ENCODE results near the gene EHMT1.
"Not testable (repeated sequence)": the region's sequence is repeated elsewhere in the genome, so short reads cannot be mapped to it uniquely, and the experiment has no call there.

EHMT1 gene

GRCh38 chr9:137809726-137810450, 191.1 kb downstream of the EHMT1 start:
- not testable (repeated sequence) for DNase-seq (ENCODE audit: low spot score)

GRCh38 chr9:137811283-137811870, 192.6 kb downstream of the EHMT1 start:
- DNase-seq (ENCODE audit: low spot score) = no peak

GRCh38 chr9:137812356-137813023, 193.7 kb downstream of the EHMT1 start:
- DNase-seq (ENCODE audit: low spot score) = no peak

- no peak for DNase-seq (ENCODE audit: low spot score)
Measured at GRCh38 chr9:137813167-137813566, 194.4 kb downstream of the EHMT1 start.

GRCh38 chr9:137813651-137814415, 195.0 kb downstream of the EHMT1 start:
- DNase-seq (ENCODE audit: low spot score) = no peak

- no peak for DNase-seq (ENCODE audit: low spot score)
Measured at GRCh38 chr9:137814436-137814835, 195.6 kb downstream of the EHMT1 start.

GRCh38 chr9:137814841-137815240, 196.0 kb downstream of the EHMT1 start:
- no peak for DNase-seq (ENCODE audit: low spot score)

GRCh38 chr9:137815256-137816255, 196.8 kb downstream of the EHMT1 start:
- no peak for DNase-seq (ENCODE audit: low spot score)

GRCh38 chr9:137816531-137817235, 197.9 kb downstream of the EHMT1 start:
- DNase-seq (ENCODE audit: low spot score) = no peak

- no peak for DNase-seq (ENCODE audit: low spot score)
Measured at GRCh38 chr9:137817236-137818200, 198.7 kb downstream of the EHMT1 start.

GRCh38 chr9:137818286-137818685, 199.5 kb downstream of the EHMT1 start:
- no peak for DNase-seq (ENCODE audit: low spot score)

GRCh38 chr9:137820161-137820855, 201.5 kb downstream of the EHMT1 start:
- no peak for DNase-seq (ENCODE audit: low spot score)

- no peak for DNase-seq (ENCODE audit: low spot score)
Measured at GRCh38 chr9:137823986-137824771, 205.4 kb downstream of the EHMT1 start.

GRCh38 chr9:137825324-137825989, 206.7 kb downstream of the EHMT1 start:
- no peak for DNase-seq (ENCODE audit: low spot score)

GRCh38 chr9:137827908-137828526, 209.2 kb downstream of the EHMT1 start:
- DNase-seq (ENCODE audit: low spot score) = no peak

- peak; percentile 51 for DNase-seq (ENCODE audit: low spot score)
Measured at GRCh38 chr9:137828527-137829259, 209.9 kb downstream of the EHMT1 start.

Measured in RKO (cell line).